GM21786 (cell line): ENCODE measurements around the gene LDB2.

ENCODE experiments used
- ATAC-seq: cut with Tn5 transposase; IDR thresholded peaks from one replicate; pipeline ENCODE4 v1.9.1; 2021; ENCODE audit not compliant: unreplicated experiment

Gene LDB2

GRCh38 chr4:16809064-16809463 is 89.4 kb downstream of the LDB2 start:
- ATAC-seq, result no peak

GRCh38 chr4:16807355-16807754 is 91.1 kb downstream of the LDB2 start:
- ATAC-seq, result no peak

GRCh38 chr4:16804581-16804980 is 93.9 kb downstream of the LDB2 start:
- no peak for ATAC-seq

GRCh38 chr4:16802044-16802443 is 96.4 kb downstream of the LDB2 start:
- ATAC-seq, result no peak

- ATAC-seq, result no peak
Measured at GRCh38 chr4:16801356-16801755, 97.1 kb downstream of the LDB2 start.

- peak; percentile 61 for ATAC-seq
Measured at GRCh38 chr4:16794816-16795445, 103.5 kb downstream of the LDB2 start.

- no peak for ATAC-seq
Measured at GRCh38 chr4:16791460-16791859, 107.0 kb downstream of the LDB2 start.

GRCh38 chr4:16790508-16790907 is 107.9 kb downstream of the LDB2 start:
- ATAC-seq, result no peak

GRCh38 chr4:16788868-16789267 is 109.6 kb downstream of the LDB2 start:
- no peak for ATAC-seq

GRCh38 chr4:16785793-16786527 is 112.5 kb downstream of the LDB2 start:
- ATAC-seq, result no peak

- ATAC-seq, result no peak
Measured at GRCh38 chr4:16783119-16783518, 115.3 kb downstream of the LDB2 start.

GRCh38 chr4:16779028-16779675 is 119.3 kb downstream of the LDB2 start:
- no peak for ATAC-seq

GRCh38 chr4:16777726-16778125 is 120.7 kb downstream of the LDB2 start:
- no peak for ATAC-seq

- no peak for ATAC-seq
Measured at GRCh38 chr4:16775411-16776154, 122.9 kb downstream of the LDB2 start.

GRCh38 chr4:16772366-16772850 is 126.0 kb downstream of the LDB2 start:
- no peak for ATAC-seq

GRCh38 chr4:16770710-16771285 is 127.6 kb downstream of the LDB2 start:
- ATAC-seq, result no peak

- ATAC-seq, result no peak
Measured at GRCh38 chr4:16767861-16768260, 130.6 kb downstream of the LDB2 start.

- ATAC-seq, result no peak
Measured at GRCh38 chr4:16767251-16767650, 131.2 kb downstream of the LDB2 start.

GRCh38 chr4:16765546-16765945 is 132.9 kb downstream of the LDB2 start:
- no peak for ATAC-seq

GRCh38 chr4:16764622-16765021 is 133.8 kb downstream of the LDB2 start:
- no peak for ATAC-seq
